Stimulated activated CD4-positive, alpha-beta T cell treated with anti-CD3 and anti-CD28 coated beads, Interleukin-4, amount 100 ng/mL, for 4 hours (primary cell): Measurements from ENCODE around the gene XKR7.

ENCODE experiments used
- DNase-seq, 2 experiments: peaks; one replicate each; pipeline ENCODE4 v3.0.0-alpha.2; 2020

The XKR7 gene

DNA sequence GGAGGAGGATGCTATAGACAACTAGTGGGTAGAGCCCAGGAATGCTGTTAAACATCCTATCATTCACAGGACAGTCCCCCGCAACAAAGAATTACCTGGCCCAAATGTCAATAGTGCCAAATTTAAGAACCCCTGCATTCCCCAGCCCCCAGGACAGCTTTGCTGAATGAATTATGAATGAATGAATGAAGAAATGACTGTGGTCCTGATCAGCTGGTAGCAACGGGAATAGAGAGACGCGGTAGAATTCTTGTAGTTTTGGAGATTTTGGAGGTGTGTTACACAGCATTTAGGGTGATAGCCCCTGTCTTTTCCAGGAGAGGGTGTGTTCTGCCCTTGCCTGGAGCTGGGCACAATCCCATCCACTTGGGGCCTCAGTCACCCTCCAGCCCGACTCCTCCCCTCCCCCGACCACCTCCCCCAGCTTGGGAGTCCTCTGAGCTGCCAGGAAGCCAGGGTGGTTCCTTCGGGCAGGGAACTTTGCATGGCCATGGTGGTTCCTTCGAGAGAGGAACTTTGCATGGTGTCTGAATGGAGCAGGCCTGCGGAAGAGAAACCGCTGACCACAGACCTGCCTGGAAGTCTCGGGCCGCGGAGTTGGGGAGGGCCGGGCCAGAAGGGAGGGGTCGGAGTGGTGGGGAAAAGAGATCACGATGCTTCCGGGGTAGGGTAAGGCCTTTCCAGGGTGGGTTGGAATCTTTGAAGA, 83.1 kb downstream of the XKR7 start:
- no peak for DNase-seq

DNA sequence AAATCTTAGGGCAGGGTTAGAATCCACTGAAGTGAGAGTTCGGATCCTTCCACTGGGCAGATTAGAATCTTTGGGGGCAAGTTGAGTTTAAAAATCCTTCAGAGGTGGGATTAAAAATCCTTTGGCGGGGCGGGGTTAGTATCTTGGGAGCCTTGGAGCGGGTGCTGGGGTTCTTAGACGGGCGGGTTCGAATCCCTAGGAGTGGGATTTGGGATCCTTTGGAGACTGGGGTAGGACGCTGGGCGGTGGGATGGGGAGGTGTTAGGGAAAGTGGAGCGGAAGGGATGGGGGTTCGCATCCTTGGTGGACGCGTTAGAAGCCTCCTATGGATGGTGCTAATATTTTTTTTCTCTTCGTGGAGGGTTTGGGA, 83.8 kb downstream of the XKR7 start:
- DNase-seq: no peak

DNA sequence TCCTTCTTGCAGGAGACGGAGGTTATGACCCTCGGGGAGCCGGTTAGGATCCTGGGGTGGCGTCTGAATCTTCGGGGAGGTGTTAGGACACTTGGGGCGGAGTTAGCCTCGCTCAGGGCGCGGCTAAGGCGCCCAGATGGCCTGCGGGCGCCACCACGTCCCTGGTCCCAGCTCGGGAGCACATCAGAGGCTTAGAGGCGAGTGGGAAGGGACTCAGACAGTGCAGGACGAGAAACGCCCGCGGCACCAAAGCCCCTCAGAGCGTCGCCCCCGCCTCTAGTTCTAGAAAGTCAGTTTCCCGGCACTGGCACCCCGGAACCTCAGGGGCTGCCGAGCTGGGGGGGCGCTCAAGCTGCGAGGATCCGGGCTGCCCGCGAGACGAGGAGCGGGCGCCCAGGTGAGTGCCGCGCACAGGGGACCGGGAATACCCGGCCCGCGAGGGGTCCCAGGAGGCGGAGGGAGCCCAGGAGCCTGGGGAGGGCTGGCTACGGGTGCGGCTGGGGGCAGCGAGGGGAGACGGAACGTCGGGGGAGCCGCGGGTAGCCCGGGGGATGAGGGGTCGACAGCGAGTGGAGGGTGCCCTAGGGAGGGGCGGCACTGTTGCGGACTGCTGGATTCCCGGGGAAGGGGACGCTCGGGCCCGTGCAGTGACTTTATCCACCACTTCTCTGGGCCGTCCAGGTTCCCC, 84.3 kb downstream of the XKR7 start, which contains the start of gene HCK:
TSS of gene HCK (plus strand) at position 153 of the 688 bp plus-strand sequence.
- DNase-seq: no peak

DNA sequence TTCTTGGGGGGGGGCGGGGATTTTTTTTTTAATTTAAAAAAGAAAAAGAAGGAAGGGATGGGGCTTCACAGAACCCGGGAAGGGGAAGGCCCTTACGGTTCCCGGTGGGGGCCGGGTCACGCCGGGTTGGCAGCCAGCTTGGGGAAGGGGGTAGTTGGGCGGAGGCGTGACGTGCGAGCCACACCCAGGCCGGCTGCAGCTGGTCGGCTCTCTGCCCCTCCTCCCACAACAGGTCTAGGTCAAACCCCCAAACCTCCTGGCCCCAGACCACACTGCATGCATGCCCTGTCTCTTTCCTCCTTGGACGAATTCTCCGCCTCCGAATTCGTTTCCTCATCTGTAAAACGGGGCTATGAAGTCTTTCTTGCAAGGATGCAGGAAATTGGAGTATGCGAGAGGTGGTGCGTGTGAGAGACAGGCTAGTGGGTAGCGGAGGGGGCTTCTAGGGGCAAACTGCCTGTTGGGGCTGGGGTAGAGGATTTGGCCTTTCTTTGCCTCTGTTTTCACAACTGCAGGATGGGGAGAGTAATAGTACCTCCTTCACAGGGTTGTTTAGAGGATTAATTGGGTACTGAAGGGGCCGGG, 84.9 kb downstream of the XKR7 start:
- no peak for DNase-seq
